H1 (cell line): Measurements from ENCODE around the gene CA14. TPM values are rescaled to one million over a fixed set of nuclear protein-coding genes. Genes with fewer than 3 reads are reported as not detected.

ENCODE experiments used
- BCL11A ChIP-seq, 2 experiments: IDR thresholded peaks; one replicate each; pipeline ENCODE4 v1.6.1; 2011; ENCODE audit warnings: low read depth in 2 of 2, low read length in 2 of 2, mild to moderate bottlenecking in 2 of 2
- CHD7 ChIP-seq: fragments of 300-600 bp; sonication (generic); IDR thresholded peaks from 2 replicates; pipeline ENCODE4 v1.7.1; 2012; ENCODE audit warnings: low read length, moderate library complexity, mild to moderate bottlenecking, inconsistent platforms; ENCODE audit not compliant: insufficient replicate concordance
- CREB1 ChIP-seq: IDR thresholded peaks from 2 replicates; pipeline ENCODE4 v1.6.1; 2012; ENCODE audit warnings: inconsistent platforms
- KDM1A ChIP-seq: fragments of 200-600, 300-600 bp; sonication (generic); IDR thresholded peaks from 2 replicates; pipeline ENCODE4 v1.7.1; 2016; ENCODE audit warnings: mild to moderate bottlenecking, low read length, borderline replicate concordance
- KDM4A ChIP-seq: IDR thresholded peaks from one replicate; pipeline ENCODE4 v1.7.1; 2012; ENCODE audit warnings: low read depth, mild to moderate bottlenecking, moderate library complexity, low read length, inconsistent platforms; ENCODE audit not compliant: severe bottlenecking
- NANOG ChIP-seq: IDR thresholded peaks from 2 replicates; pipeline ENCODE4 v1.6.1; 2011; ENCODE audit warnings: low read length, low read depth, mild to moderate bottlenecking, inconsistent platforms; ENCODE audit not compliant: insufficient read depth, poor library complexity, severe bottlenecking
- PHF8 ChIP-seq: fragments of 200-600 bp; sonication (generic); conservative IDR thresholded peaks from 2 replicates; pipeline ENCODE4 v1.7.1; 2012; ENCODE audit warnings: low read depth, mild to moderate bottlenecking, inconsistent platforms, low read length, moderate library complexity
- TAF7 ChIP-seq: optimal IDR thresholded peaks from 2 replicates; pipeline ENCODE3; 2011; ENCODE audit warnings: low read depth, mild to moderate bottlenecking, inconsistent platforms, low read length, moderate library complexity, borderline replicate concordance
- TBP ChIP-seq: IDR thresholded peaks from 2 replicates; pipeline ENCODE4 v1.6.1; 2011; ENCODE audit warnings: low read depth, low read length, improper control_type of control experiment
- TEAD4 ChIP-seq: IDR thresholded peaks from 2 replicates; pipeline ENCODE4 v1.6.1; 2012; ENCODE audit warnings: low read depth, low read length, inconsistent platforms, mixed read lengths
- polyA plus RNA-seq, 7 experiments: library from polyadenylated mRNA; depleted of rRNA in 3 of 7; stranded (reverse) in 5 of 7; unstranded in 2 of 7; fragments of >200 nt in 5 of 7; fragments of 200-250 nt in 2 of 7; gene quantifications; 1 replicate in 5 of 7; 2 replicates in 1 of 7; 4 replicates in 1 of 7; pipeline versions ENCODE4 v1.2.1 to v1.2.3, GENCODE V29; 2011 to 2013; ENCODE audit warnings: missing spikeins in 2 of 7, mixed read lengths in 2 of 7
- total RNA-seq: library from RNA; stranded (reverse); fragmentation: NEBNext Ultra II Directional; extraction: Animal tissue kit (Norgen Biotek cat#: 25700); gene quantifications from 2 replicates; pipeline ENCODE4 v1.2.1, GENCODE V29; 2021

The CA14 gene
- total and polyA plus RNA-seq, 2 of the 8 experiments (the other 6 are each of a cell fraction or from before 2014, with no cell fraction given), result 52.3 to 105 TPM

- TF ChIP-seq CREB1, result peak; percentile 94
- no peak for TF ChIP-seq TEAD4
- peak; percentile 94 for TF ChIP-seq PHF8
- peak; percentile 85 for TF ChIP-seq TBP
- no peak for TF ChIP-seq NANOG
- TF ChIP-seq CHD7, result no peak
- TF ChIP-seq TAF7, result peak; percentile 74
- no peak for TF ChIP-seq BCL11A (IDR thresholded peaks at IDR 0.05; ENCODE audit: low read depth in 2 of 2, low read length in 2 of 2)
- peak; percentile 78 for TF ChIP-seq KDM4A
- TF ChIP-seq KDM1A, result no peak
Observed at GRCh38 chr1:150293433-150294253, 36.1 kb downstream of the CA14 start, which contains the start of gene MRPS21 (continued).
